Left forelimb (tissue), 1 donor: ENCODE measurements around the gene ARFRP1.

Experiments
- DNase-seq: peaks from one replicate; pipeline ENCODE4 v3.0.0-alpha.2; 2018; ENCODE audit warnings: low spot score

ARFRP1 gene

DNA sequence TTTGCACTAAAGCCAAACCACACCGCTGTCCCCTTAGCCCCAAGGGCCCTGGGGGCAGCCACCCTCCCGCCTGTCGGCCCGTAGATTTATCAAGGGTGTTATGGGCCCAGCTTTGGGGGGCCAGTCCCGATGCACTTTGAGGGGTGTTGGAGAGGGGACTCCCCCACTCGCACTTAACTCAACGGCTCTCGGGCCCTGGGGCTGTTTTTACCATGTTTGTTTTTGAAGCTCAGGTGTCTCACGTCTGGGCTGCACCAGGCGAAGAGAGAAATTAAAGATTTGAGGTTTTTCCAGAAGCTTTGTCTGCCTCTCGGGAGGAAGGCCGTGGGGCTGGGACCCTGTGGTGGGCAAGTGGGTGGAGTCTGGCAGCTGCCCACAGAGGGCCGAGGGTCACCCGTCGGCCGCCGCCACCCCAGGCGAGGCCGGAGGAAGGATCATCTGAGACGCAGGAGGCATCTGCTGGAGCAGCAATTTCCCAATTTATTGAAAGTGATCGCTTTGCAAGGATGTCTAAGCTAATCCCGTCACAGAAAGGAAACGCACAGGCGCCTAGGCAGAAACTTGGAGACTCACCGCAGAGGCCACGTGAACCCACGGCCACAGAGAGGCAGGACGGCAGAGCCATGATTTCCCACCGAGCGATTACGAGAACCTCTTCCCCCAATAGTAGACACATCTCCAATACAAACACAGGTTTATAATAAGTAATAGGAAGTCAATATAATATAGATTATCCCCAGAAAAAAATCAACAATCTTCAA lies 35.6 kb upstream of the ARFRP1 start:
- DNase-seq = no peak

DNA sequence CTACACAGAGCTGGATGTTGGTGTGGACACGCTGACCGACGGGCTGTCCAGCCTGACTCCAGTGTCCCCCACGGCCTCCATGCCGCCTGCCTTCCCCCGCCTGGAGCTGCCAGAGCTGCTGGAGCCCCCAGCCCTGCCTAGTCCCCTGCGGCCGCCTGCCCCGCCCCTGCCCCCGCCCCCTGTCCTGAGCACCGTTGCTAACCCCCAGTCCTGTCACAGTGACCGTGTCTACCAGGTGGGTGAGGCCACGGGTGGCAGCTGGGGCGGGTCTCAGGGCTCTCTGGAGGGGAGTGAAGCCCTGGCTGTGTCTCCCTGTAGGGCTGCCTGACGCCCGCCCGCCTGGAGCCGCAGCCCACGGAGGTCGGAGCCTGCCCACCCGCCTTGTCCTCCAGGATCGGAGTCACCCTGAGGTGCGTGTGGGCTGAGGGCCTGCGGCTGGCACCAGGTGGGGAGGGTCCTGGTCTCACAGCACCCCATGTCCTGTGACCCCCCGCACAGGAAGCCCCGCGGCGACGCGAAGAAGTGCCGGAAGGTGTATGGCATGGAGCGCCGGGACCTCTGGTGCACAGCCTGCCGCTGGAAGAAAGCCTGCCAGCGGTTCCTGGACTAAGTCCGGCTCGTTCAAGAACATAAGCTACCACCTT lies 34.7 kb upstream of the ARFRP1 start:
- DNase-seq = no peak

DNA sequence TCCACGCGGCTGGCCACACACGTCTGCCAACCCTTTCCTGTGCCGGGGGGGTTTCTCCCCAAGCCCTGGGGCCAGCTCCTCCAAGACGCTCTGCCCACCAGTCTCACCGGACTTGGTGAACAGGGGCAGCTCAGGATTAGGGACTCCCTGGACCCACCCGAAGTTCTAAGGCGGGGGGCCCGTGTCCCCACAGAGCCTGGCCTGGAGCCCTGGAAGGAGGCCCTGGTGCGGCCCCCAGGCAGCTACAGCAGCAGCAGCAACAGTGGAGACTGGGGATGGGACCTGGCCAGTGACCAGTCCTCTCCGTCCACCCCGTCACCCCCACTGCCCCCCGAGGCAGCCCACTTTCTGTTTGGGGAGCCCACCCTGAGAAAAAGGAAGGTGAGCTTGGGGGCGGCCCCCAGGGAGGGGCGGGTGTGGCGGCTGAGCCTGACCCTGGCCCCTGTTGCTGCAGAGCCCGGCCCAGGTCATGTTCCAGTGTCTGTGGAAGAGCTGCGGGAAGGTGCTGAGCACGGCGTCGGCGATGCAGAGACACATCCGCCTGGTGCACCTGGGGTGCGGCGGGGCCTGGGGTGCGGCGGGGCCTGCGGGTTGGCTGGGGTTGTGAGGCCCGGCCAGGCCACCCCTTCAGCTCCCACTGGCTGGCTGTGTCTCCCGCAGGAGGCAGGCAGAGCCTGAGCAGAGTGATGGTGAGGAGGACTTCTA lies 34.1 kb upstream of the ARFRP1 start:
- DNase-seq = no peak

DNA sequence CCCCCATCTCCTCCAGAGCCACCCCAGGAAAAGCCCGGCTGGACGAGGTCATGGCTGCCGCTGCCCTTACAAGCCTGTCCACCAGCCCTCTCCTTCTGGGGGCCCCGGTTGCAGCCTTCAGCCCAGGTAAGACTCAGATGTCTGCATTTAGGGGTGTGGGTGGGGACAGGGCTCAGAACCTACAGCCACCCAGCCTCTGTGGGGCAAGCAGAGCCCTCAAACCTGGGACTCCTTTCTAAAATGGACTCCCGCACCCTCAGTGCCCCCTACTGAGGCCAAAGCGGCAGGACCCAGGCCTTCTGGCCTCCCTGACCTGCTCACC lies 33.5 kb upstream of the ARFRP1 start:
- DNase-seq = no peak

DNA sequence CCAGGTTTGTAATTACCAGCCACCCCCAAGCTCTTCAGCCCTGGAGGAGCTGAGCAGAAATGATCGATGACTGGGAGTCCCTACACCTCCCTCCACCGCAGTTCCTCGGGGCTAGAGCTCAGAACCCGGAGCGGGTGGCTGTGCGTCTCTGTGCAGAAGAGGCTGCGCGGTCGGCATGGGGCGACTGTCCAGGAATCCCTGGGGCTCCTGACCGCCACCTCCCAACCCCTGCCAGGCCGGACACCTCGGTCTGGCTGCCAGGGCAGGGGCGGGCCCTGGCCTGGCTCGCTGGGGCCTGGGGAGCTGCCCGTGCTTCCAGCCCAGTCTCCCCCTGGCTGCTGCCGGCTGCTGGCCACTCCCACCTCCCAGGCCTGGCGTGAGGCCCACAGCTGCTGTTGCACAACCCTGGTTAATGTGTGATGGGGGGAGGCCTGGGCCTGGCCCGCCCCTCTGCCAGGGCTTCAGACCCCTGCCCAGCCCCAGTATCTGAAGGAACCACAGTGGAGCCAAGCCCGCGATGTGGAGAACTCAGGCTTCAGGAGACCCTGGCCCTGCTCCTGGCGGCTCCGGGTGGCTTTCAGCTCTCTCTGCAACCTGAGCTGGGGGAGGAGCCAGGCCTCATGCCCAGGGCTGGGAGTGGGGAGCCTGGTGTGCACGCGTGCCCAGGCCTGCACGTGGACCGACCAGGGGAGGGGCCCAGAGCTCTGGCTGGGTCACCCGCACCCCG lies 33.0 kb upstream of the ARFRP1 start:
- DNase-seq = peak; percentile 97

DNA sequence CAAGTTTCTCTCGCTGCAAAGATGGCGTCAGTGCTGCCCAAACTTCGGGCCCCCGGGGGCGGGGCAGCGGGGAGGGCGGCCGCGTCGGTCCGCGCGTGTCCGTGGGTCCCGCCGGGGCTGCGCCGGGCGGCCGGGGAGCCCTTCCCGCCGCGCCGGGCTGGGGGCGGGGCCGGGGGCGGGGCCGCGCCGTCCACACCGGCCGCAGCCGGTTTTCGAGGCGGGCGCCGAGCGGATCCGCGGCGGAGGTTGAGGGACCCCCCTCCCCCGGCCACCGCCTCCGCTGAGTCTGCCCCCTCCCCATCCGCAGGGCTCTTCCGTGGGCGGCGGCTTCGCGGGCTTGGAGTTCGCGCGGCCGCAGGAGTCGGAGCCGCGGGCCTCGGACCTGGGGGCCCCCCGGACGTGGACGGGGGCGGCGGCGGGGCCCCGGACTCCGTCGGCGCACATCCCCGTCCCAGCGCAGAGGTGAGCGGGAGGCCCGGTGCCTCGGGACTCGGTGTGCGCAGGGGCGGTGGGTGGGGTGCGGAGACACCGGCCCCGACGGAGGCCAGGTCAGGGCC lies 32.4 kb upstream of the ARFRP1 start:
- no peak for DNase-seq

DNA sequence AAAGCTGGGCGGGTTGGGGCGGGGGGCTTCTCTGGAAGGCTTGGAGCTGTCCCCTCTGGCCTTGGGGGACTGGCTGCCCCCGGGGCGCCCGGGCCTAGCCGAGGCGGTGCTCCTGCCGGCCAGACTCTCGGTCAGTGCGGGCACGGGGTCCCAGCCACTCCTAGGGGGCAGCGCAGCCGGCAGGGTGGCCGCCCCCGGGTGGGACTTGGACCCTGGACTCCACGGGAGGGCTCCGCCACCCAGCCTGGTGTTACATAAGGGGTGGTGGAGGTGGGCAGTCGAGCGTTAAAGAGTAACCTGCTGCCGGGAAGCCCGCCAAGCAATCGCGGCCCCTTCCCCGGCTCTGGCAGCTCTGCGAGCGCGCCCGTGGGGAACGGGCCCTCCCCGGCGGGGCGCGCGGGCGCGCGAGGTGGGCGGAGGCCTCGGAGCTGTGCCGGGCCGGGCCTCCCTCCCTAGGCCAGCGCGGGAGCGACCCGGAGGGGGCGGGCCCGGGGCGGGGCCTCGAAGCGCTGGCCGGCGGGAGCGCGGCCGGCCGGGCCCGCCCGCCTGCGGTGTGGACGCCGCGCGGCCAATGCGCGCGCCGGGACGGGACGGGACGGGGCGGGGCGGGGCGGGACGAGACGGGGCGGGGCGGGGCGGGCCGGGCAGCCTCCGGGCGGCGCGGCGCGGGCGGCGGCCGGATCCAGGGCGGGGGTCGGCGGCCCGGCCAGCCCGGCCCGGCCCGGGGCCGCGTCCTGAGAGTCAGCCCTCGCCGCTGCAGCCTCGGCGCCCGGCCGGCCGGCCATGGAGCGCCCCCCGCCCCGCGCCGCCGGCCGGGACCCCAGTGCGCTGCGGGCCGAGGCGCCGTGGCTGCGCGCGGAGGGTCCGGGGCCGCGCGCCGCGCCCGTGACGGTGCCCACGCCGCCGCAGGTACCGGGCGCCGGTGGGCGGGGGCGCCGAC lies 31.6 kb upstream of the ARFRP1 start, which contains the start of gene SLC2A4RG:
TSS of gene SLC2A4RG (plus strand) at position 647 of the 940 bp plus-strand sequence. CDS start at position 784, 137 bp downstream.
- DNase-seq = peak; percentile 88

DNA sequence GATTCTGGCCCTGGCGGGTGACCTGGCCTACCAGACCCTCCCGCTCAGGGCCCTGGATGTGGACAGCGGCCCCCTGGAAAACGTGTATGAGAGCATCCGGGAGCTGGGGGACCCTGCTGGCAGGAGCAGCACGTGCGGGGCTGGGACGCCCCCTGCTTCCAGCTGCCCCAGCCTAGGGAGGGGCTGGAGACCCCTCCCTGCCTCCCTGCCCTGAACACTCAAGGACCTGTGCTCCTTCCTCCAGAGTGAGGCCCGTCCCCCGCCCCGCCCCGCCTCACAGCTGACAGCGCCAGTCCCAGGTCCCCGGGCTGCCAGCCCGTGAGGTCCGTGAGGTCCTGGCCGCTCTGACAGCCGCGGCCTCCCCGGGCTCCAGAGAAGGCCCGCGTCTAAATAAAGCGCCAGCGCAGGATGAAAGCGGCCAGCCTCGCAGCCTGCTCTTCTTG lies 30.9 kb upstream of the ARFRP1 start:
- no peak for DNase-seq

DNA sequence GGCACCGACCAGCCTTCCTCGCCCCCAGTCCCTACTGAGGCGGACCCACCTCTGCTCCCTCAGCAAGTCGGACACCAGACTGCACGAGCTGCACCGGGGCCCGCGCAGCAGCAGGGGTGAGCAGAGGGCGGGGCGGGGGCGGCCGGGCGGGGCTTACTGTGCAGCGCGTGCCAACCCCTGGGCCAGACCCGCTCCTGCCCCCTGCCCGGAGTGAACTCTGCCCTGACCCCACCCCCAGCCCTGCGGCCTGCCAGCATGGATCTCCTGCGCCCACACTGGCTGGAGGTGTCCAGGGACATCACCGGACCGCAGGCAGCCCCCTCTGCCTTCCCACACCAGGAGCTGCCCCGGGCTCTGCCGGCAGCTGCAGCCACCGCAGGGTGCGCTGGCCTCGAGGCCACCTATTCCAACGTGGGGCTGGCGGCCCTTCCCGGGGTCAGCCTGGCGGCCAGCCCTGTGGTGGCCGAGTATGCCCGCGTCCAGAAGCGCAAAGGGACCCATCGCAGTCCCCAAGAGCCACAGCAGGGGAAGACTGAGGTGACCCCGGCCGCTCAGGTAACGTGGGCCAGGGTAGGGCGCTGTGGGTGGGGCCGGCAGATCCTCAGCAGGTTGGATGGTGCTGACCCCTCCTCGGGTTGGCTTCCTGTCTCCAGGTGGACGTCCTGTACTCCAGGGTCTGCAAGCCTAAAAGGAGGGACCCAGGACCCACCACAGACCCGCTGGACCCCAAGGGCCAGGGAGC lies 30.3 kb upstream of the ARFRP1 start:
- no peak for DNase-seq

DNA sequence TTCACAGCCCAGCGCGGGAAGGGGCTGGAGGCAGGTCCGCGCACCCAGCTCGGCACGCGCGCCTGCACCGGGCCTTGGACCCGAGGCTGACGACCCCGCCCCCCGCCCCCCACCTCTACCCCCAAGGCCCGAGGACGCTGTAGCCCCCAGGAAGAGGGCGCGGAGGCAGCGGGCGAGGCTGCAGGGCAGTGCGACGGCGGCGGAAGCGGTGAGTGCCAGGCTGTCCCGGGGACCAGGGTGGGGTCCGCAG lies 29.8 kb upstream of the ARFRP1 start:
- no peak for DNase-seq

DNA sequence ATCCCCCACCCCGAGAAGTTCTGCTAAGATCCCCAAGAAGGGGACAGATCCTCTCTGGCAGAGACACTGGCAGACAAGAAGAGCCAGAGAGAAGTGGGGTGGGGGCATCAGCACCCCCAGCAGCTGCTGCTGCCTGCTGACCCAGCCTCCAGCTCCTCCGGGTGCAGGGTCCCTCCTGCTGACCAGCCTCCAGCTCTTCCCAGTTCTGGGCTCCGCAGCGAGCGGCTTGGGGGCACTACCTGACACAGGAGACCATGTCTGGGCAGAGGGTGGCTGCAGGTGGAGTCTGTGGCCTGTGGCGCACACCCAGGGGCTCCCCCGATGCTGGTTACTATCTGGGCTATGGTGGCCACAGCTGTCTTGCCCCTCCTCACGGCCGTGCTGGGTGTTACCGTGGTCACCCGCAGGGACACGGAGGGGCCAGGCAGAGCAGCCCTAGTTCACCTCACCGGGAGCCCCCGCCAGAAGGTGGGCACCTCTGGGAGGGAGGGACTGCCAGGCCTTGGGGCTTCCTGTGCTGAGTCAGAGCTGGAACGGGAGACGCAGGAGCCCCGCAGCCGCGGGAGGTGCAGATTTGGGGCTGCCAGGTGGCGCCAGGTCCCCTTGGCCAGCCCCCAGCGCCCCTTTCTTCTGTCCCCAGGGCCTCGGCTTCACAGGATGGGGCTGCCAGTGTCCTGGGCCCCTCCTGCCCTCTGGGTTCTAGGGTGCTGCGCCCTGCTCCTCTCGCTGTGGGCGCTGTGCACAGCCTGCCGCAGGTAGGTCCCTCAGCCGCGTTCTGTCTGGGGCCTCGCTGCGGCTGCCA lies 29.3 kb upstream of the ARFRP1 start:
- DNase-seq = no peak

DNA sequence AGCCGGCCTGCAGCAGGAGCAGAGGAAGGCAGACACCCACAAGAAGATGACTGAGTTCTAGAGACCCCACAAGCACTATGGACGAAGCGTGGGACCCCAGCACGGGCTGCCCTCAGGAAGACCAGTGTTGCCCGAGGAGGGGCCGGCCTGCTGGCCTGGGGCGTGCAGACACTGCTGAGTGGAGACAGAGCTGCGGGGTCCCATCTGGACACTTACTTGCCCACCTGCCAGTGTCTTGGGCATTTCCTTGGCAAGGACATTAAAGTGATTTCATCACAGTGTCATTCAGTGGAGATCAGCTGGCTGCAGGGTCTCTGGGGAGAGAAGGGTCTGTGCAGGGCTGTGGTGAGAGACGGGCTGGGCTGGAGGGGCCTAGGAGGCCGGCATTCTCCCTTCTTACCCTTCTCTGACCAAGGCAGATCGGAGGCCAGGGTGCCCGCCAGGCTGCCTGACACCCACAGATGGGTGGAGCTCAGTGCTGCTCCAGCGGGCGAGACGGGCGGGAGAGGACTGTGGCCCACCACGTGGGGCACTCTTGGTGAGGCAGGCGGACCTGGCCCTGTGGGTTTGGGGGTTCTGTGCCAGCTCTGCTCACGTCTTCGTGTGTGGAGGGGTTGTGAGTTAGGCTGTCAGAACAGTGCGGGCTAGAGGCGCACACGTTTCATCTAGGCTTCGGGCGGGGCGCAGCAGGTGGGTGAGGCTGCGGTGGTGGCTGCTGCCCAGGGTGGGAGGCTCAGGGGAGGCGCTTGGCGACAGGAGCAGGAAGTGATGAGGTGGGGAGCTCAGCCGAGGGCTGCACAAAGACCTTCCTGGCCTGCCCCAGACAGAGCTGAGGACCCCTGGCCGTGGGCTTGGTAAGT lies 28.3 kb upstream of the ARFRP1 start, which contains the start of gene LIME1:
TSS of gene LIME1 (plus strand) at position 806 of the 860 bp plus-strand sequence. CDS start 886 bp downstream, outside the sequence.
- no peak for DNase-seq

DNA sequence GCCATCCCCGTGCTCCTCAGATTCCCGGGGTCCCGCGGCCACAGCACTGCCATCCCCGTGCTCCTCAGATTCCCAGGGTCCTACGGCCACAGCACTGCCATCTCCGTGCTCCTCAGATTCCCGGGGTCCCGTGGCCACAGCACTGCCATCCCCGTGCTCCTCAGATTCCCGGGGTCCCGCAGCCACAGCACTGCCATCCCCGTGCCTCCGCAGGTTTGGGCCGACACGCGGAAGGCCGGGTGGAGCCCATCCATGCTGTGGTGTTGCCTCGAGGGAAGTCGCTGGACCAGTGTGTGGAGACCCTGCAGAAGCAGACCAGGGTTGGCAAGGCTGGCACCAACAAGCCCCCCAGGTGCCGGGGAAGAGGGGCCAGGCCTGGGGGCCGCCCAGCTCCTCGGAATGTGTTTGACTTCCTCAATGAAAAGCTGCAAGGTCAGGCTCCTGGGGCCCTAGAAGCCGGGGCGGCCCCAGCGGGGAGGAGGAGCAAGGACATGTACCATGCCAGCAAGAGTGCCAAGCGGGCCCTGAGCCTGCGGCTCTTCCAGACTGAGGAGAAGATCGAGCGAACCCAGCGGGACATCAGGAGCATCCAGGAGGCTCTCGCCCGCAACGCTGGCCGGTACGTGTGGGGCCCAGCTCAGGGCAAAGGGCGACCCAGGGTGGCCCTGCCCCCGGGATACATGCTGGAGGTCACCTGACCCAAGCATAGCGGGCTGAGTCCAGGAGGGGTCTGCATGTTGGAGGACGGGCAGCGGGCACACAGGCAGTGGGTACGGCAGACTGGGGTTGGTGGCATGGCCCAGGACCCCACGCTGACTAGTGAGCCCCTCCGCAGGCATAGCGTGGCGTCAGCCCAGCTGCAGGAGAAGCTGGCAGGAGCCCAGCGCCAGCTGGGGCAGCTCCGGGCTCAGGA lies 27.4 kb upstream of the ARFRP1 start:
- no peak for DNase-seq

DNA sequence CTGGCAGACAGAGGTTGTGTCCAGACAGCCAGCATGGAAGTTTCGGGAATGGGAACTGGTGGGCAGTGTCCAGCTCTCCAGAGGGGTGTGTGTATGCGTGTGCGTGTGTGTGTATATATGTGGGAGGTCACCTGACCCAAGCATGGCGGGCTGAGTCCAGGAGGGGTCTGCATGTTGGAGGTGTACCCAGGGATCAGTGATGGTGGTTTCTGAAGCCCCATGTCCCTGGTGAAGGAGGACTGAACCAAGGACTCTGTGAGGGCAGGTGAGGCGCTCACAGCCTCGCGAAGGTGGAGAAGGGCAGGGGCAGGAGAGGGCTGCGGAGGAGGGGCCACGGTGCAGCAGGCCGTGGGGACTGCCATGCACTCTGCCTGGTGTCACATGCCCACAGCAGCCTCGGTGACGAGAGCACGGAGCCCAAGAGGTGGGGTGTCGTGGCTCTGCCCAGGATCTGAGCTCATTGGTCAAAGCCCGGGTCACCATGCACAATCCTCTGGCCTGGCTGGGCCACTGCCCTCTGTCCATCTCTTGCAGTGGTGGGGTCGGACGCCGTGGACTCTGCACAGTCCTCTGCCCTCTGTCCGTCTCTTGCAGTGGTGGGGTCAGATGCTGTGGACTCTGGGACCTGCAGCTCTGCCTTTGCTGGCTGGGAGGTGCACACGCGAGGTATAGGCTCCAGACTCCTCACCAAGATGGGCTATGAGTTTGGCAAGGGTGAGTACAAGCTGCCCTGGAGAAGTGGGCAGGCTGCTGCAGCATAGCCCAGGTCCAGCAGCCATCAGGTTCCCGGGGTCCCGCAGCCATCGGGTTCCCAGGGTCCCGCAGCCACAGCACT lies 26.6 kb upstream of the ARFRP1 start:
- no peak for DNase-seq

DNA sequence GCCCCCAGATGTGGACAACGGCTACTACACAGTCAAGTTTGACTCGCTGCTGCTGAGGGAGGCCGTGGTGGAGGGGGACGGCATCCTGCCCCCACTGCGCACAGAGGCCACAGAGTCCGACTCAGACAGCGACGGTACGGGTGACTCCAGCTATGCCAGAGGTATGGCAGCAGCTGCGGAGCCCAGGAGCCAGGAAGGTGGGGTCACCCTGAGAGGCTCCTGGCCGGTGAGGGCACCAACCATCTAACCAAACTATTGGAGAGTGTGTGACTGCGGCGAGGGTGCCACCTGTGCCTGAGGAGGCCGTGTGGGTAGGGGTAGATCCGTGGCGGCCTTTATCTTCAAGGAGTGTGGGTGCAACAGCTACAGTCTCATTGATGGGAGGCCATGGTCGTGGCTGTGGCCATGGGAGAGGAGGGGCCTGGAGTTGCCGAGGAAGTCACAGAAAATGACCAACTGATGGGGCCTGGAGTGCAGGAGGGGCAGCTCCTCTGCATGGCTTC lies 25.9 kb upstream of the ARFRP1 start:
- DNase-seq = peak; percentile 60

DNA sequence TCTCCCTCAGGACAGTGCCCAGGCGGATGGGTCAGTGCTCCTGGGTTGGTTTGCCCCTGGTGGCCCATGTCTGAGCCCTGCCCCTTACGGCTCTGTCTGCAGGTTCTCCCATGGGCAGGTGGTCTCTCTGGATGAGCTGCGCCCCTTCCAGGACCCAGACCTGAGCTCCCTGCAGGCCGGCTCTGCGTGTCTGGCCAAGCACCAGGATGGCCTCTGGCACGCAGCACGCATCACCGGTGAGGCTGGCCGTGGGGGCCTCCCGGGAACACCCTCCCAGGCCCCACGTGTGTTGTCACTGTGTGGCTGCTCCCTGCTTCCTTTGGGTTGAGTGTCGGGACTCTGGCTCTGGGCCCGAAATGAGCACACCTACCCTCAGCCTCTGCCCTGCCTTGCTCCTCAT lies 25.3 kb upstream of the ARFRP1 start:
- no peak for DNase-seq
